ENCODE results near the gene COBL. TPM values are rescaled to one million over a fixed set of nuclear protein-coding genes. Genes with fewer than 3 reads are reported as not detected.

The COBL gene
- total and polyA plus RNA-seq, 9 of the 15 experiments (the other 6 are each of a cell fraction or from before 2014, with no cell fraction given) = 0.01 to 2.4 (median 0.09) TPM; not detected in 3

- Histone ChIP-seq H2AFZ (ENCODE audit: low read depth, low read length) (no peak overlapping the region), H3K9me3 (replicated peaks; ENCODE audit: control insufficient read depth, insufficient read depth, low read depth, low read length) (no peaks in the 10 kb centered on the region), H3K27me3 (ENCODE audit: control insufficient read depth in 2 of 2, insufficient read depth in 2 of 2, low read length in 2 of 2) (peaks cover 5 to 77% of the 10 kb centered on the region in 2 experiments; a peak in 4 of 5 replicates), H4K20me1 (replicated peaks; ENCODE audit: control insufficient read depth, insufficient read depth, low read length) (no peaks in the 10 kb centered on the region), H3K4me1 (replicated peaks in 1 of 2; ENCODE audit: control insufficient read depth in 2 of 2, insufficient read depth in 2 of 2, low read length in 2 of 2) (no peaks in the 10 kb centered on the region), H3K27ac (ENCODE audit: extremely low read depth, low read depth, low read length) (no peak overlapping the region), H3K36me3 (ENCODE audit: control insufficient read depth, insufficient read depth, low read length) (no peaks in the 10 kb centered on the region), H3K9me1 (ENCODE audit: control insufficient read depth, insufficient read depth, low read length) (no peaks in the 10 kb centered on the region), H3K4me2 (ENCODE audit: insufficient read depth, low read length) (no peak overlapping the region), H3K9ac (ENCODE audit: insufficient read depth in 1 of 2, low read depth in 2 of 2, low read length in 2 of 2) (no peak overlapping the region), H3K79me2 (ENCODE audit: control insufficient read depth, insufficient read depth, low read length) (no peaks in the 10 kb centered on the region), H3K4me3 (no peak overlapping the region)
- ChIA-PET CTCF (ENCODE audit: low intra/inter-chr PET ratio) (no interaction called here), POLR2A (interaction anchor here (0.6 kb wide), 1 partner anchor 590 kb away, joined by 3 read pairs; no protein-coding TSS in a partner anchor)
- FAIRE-seq = no peak
- no peak for DNase-seq (ENCODE audit: extremely low read depth in 1 of 4, low spot score in 3 of 4)
- in situ Hi-C loops (cut with MboI) = no loop called here
- no peak for ATAC-seq
- TF ChIP-seq HOMEZ (CRISPR knock-in tag; IDR thresholded peaks at IDR 0.05) (no peak), FOS (IDR thresholded peaks at IDR 0.05; ENCODE audit: extremely low read depth, insufficient read length) (no peak), HMGN3 (IDR thresholded peaks at IDR 0.05; ENCODE audit: borderline replicate concordance, extremely low read depth, insufficient read length, low read depth, low read length) (no peak), ZNF707 (CRISPR knock-in tag; conservative IDR thresholded peaks at IDR 0.05) (no peak), KHSRP (IDR thresholded peaks at IDR 0.05) (no peak)
- BruUV-seq (replicated peaks) = no TSS peak
- 1% methylated on average over 17 of the region's 19 CpGs for WGBS (ENCODE audit: insufficient coverage, low coverage, missing lambda C conversion rate)
- intact Hi-C loops (cut with micrococcal nuclease) = no loop called here
Observed at GRCh38 chr7:51027935-51028830, 288.4 kb downstream of the COBL start.
